Measurements from ENCODE around the gene BLOC1S5. TPM values are rescaled to one million over a fixed set of nuclear protein-coding genes. Genes with fewer than 3 reads are reported as not detected.

Gene BLOC1S5
- total RNA-seq, 1 donor from 2014 or later, result 24.4 TPM

DNA sequence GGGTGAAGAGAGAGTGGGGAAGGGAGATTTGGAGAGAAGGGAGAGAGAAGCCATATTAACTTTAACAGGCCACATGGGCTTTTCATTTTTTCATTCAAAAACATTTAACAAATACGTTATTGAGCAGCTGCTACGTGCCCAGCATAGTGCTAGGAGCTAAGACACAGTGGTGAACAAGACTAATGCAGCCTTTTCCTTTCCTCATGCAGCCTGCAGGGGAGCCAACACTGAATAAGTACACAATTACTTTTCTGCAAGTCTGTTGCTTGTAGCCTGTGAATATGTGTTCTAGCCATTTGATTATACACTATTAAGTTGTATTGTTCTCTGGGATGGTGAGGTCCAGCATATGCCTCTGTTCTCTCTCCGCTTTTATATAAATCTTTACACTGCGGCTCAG lies 1.9 kb upstream of the BLOC1S5 start:
- Mint-ChIP-seq H3K4me1 (ENCODE audit: low read depth) (peaks cover 10% of the 10 kb centered on the region), H3K36me3 (ENCODE audit: insufficient read depth) (peaks cover 2% of the 10 kb centered on the region), H3K27ac (peak overlapping the region; percentile 53), H3K4me3 (ENCODE audit: low read depth) (no peak overlapping the region), H3K9me3 (ENCODE audit: low read depth) (no peaks in the 10 kb centered on the region), H3K27me3 (no peaks in the 10 kb centered on the region)
- DNase-seq (ENCODE audit: low spot score, unreplicated experiment), result no peak
- TF ChIP-seq, protein P1, sequence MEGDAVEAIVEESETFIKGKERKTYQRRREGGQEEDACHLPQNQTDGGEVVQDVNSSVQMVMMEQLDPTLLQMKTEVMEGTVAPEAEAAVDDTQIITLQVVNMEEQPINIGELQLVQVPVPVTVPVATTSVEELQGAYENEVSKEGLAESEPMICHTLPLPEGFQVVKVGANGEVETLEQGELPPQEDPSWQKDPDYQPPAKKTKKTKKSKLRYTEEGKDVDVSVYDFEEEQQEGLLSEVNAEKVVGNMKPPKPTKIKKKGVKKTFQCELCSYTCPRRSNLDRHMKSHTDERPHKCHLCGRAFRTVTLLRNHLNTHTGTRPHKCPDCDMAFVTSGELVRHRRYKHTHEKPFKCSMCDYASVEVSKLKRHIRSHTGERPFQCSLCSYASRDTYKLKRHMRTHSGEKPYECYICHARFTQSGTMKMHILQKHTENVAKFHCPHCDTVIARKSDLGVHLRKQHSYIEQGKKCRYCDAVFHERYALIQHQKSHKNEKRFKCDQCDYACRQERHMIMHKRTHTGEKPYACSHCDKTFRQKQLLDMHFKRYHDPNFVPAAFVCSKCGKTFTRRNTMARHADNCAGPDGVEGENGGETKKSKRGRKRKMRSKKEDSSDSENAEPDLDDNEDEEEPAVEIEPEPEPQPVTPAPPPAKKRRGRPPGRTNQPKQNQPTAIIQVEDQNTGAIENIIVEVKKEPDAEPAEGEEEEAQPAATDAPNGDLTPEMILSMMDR (IDR thresholded peaks at IDR 0.05; ENCODE audit: unreplicated experiment), result peak; percentile 8

DNA sequence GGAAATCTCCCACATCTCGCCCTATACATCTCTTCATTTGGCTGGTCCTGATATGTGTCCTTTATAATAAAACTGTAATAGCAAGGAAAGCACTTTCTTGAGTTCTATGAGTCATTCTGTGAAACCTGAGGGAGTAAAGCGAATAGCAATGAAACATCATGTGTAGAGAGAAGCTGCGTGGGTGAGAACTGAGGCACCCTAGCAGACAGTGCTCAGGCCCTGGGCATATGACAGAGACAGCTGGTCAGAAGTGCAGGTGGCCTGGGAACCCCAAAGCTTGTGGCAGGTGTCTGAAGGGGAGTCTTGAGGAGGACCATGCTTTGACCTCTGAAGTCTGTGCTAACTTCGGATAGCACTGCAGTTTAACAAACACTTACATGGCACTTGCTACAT lies 1.3 kb upstream of the BLOC1S5 start:
- DNase-seq (ENCODE audit: low spot score, unreplicated experiment), result no peak
- no peak overlapping the region for H3K27ac Mint-ChIP-seq
- H3K9me3 Mint-ChIP-seq (ENCODE audit: low read depth), result no peaks in the 10 kb centered on the region
- H3K4me3 Mint-ChIP-seq (ENCODE audit: low read depth), result no peak overlapping the region
- H3K36me3 Mint-ChIP-seq (ENCODE audit: insufficient read depth), result peaks cover 2% of the 10 kb centered on the region
- H3K4me1 Mint-ChIP-seq (ENCODE audit: low read depth), result peaks cover 10% of the 10 kb centered on the region
- no peaks in the 10 kb centered on the region for H3K27me3 Mint-ChIP-seq
- TF ChIP-seq, protein P1 (IDR thresholded peaks at IDR 0.05; ENCODE audit: unreplicated experiment), result no peak

DNA sequence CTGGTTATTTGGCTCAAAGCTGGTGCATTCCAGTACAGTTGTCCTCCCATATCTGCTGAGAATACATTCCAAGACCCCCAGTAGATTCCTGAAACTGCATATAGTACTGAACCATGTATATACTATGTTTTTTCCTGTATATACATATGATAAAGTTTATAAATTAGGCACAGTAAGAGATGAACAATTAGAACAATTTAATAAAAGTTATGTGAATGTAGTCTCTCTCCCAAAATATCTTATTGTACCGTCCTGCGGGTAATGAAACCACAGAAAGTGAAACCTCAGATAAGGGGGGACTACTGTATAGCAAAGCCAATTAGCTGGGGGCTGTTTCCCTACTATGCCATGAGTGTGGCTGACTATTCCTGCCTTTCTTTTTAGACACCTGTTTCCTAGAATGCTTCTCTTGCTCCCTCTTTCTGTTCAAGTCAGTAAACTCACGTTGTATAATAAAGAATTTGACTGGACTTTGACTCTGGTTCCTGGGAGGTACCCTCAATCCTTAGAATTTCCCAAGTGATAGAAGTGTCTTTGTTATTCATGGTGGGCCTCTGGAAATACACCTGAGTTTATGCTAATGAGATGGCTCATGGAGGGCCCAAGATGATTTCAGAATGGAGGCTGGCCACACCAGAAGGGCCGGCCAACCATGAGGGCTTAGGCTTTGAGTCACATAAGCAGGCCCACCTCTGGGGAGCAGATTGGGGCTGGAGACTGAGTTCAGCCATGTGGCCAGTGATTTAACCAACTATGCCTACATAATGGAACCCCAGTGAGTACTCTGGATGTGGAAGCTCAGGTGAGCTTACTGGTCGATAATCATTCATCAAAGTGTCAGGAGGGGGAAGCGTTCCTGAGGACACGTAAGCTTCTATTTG lies 689 bp upstream of the BLOC1S5 start:
- Mint-ChIP-seq H3K36me3 (ENCODE audit: insufficient read depth) (peaks cover 2% of the 10 kb centered on the region), H3K27me3 (no peaks in the 10 kb centered on the region), H3K27ac (peak overlapping the region; percentile 90), H3K4me1 (ENCODE audit: low read depth) (peaks cover 13% of the 10 kb centered on the region), H3K4me3 (ENCODE audit: low read depth) (peak overlapping the region; percentile 95), H3K9me3 (ENCODE audit: low read depth) (no peaks in the 10 kb centered on the region)
- TF ChIP-seq, protein P1 (IDR thresholded peaks at IDR 0.05; ENCODE audit: unreplicated experiment), result no peak
- no peak for DNase-seq (ENCODE audit: low spot score, unreplicated experiment)

DNA sequence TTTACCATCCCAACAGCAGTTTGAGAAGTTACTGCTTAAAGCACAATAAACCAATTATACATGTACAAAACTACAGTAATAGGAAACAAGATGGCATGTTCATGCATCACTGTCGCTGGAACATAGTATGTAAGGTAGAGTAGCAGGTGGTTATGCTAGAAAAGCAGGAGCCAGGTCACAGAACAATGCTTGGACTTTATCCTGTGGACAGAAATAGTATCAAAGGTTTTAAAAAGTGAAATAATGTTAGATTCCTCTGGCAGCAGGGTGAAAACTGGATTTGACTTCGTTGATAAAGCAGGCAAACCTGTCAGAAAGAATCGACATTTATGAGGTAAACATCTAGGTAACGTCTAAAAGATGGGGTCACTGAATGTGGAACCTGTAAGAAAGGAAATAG lies 2.5 kb downstream of the BLOC1S5 start:
- H3K36me3 Mint-ChIP-seq (ENCODE audit: insufficient read depth), result peaks cover 8% of the 10 kb centered on the region
- H3K4me1 Mint-ChIP-seq (ENCODE audit: low read depth), result peaks cover 13% of the 10 kb centered on the region
- TF ChIP-seq, protein P1 (IDR thresholded peaks at IDR 0.05; ENCODE audit: unreplicated experiment), result no peak
- no peaks in the 10 kb centered on the region for H3K9me3 Mint-ChIP-seq (ENCODE audit: low read depth)
- DNase-seq (ENCODE audit: low spot score, unreplicated experiment), result no peak
- H3K27ac Mint-ChIP-seq, result no peak overlapping the region
- no peak overlapping the region for H3K4me3 Mint-ChIP-seq (ENCODE audit: low read depth)
- no peaks in the 10 kb centered on the region for H3K27me3 Mint-ChIP-seq

DNA sequence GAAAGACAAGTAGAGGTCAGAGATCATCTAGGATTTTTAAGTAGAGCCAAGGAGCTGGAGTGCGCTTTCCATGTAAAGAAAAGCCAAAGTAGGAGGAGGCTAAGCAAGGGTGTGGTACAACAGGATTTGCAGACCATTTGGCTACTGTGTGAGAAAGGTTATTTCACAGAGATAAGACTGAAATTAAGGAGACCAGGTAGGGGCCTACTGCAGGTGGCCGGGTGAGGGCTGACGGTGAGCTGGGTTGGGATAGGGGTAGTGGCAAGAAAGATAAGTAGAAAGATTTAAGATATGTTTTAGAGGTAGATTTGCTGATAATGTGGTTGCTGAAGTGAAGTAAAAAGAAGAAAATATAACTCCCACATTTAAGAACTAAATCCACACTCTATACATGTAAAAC lies 3.8 kb downstream of the BLOC1S5 start:
- TF ChIP-seq, protein P1 (IDR thresholded peaks at IDR 0.05; ENCODE audit: unreplicated experiment), result no peak
- no peak for DNase-seq (ENCODE audit: low spot score, unreplicated experiment)
- Mint-ChIP-seq H3K4me3 (ENCODE audit: low read depth) (no peak overlapping the region), H3K9me3 (ENCODE audit: low read depth) (no peaks in the 10 kb centered on the region), H3K27me3 (no peaks in the 10 kb centered on the region), H3K36me3 (ENCODE audit: insufficient read depth) (peaks cover 11% of the 10 kb centered on the region), H3K27ac (peak overlapping the region; percentile 17), H3K4me1 (ENCODE audit: low read depth) (peaks cover 13% of the 10 kb centered on the region)

All from progenitor cell of endocrine pancreas (in vitro differentiated cells).